Left lung (tissue), 10 donors: ENCODE measurements around the gene ACER3. TPM values are rescaled to one million over a fixed set of nuclear protein-coding genes. Genes with fewer than 3 reads are reported as not detected.
A peak's percentile ranks its signal among the peaks of the same experiment; 100 is the strongest.

Source experiments
- ATAC-seq: fragments of 200-7000 bp; cut with Tn5 transposase; one replicate; pipeline ENCODE4 v1.9.1; 2020; ENCODE audit warnings: moderate library complexity
- DNase-seq, 4 donors: peaks; one replicate each; pipeline ENCODE4 v3.0.0-alpha.2; 2013 to 2020
- H3K27ac ChIP-seq, 2 donors: fragments of 200-600 bp; sonication (generic) in 1 of 2; one replicate each; pipeline versions ENCODE4 v1.5.0 to v1.8.0; 2020 to 2021
- H3K27me3 ChIP-seq, 2 donors: fragments of 200-600 bp; sonication (generic) in 1 of 2; one replicate each; pipeline versions ENCODE4 v1.5.0 to v1.8.0; 2020 to 2021
- H3K36me3 ChIP-seq, 2 donors: fragments of 200-600 bp; sonication (generic) in 1 of 2; one replicate each; pipeline versions ENCODE4 v1.5.0 to v1.8.0; 2020 to 2021
- H3K4me1 ChIP-seq, 2 donors: fragments of 200-600 bp; one replicate each; pipeline ENCODE4 v1.8.0; 2021
- H3K4me3 ChIP-seq, 2 donors: fragments of 200-600 bp; sonication (generic) in 1 of 2; one replicate each; pipeline versions ENCODE4 v1.5.0 to v1.8.0; 2020 to 2021; ENCODE audit warnings: mild to moderate bottlenecking in 1 of 2
- H3K9me3 ChIP-seq, 2 donors: fragments of 200-600 bp; sonication (generic) in 1 of 2; one replicate each; pipeline versions ENCODE4 v1.5.0 to v1.8.0; 2020 to 2021
- CTCF ChIP-seq, 2 donors: fragments of 200-600 bp; sonication (generic) in 1 of 2; IDR thresholded peaks; one replicate each; pipeline versions ENCODE4 v1.5.0 to v1.8.0; 2021; ENCODE audit warnings: antibody characterized with exemption in 2 of 2
- intact Hi-C, 2 donors: fragments of 100-400 bp; cut with DNase I; formaldehyde crosslinking; loops; one replicate each; pipeline versions ENCODE4 v1.11.2 to v1.14.2; 2022
- polyA plus RNA-seq, 6 donors: library from polyadenylated mRNA; unstranded; fragments of 120-200 nt; gene quantifications; one replicate each; pipeline ENCODE4 v1.2.1, GENCODE V29; 2013; ENCODE audit not compliant: insufficient read length in 6 of 6
- total RNA-seq, 2 donors: library from RNA; stranded (reverse); fragmentation: NEBNext Ultra II Directional; extraction: Animal tissue kit (Norgen Biotek cat#: 25700); gene quantifications; one replicate each; pipeline ENCODE4 v1.2.1, GENCODE V29; 2021
- donor health status: DM: no; HTN: yes; CAD: no.
- donor health status: DM: no; HTN: no; CAD: no.

The ACER3 gene
- total and polyA plus RNA-seq, 8 donors: 17.5 to 46.5 (median 24.6) TPM

GRCh38 chr11:76837696-76838677, 22.7 kb upstream of the ACER3 start:
- DNase-seq (no peak), ATAC-seq (no peak)
- Histone ChIP-seq H3K27ac (no peak overlapping the region), H3K4me1 (peaks cover 5 to 50% of the 10 kb centered on the region in 2 donors), H3K4me3 (no peak overlapping the region), H3K36me3 (no peaks in the 10 kb centered on the region), H3K9me3 (no peaks in the 10 kb centered on the region), H3K27me3 (no peaks in the 10 kb centered on the region)
- intact Hi-C loops: no loop called here
- no peak for TF ChIP-seq CTCF (IDR thresholded peaks at IDR 0.05)

GRCh38 chr11:76838678-76839068, 22.0 kb upstream of the ACER3 start:
- intact Hi-C loops: no loop called here
- no peaks in the 10 kb centered on the region for H3K36me3 ChIP-seq
- H3K27me3 ChIP-seq: no peaks in the 10 kb centered on the region
- ATAC-seq: no peak
- TF ChIP-seq CTCF (IDR thresholded peaks at IDR 0.05): no peak
- peaks cover 5 to 50% of the 10 kb centered on the region in 2 donors for H3K4me1 ChIP-seq
- H3K9me3 ChIP-seq: no peaks in the 10 kb centered on the region
- H3K4me3 ChIP-seq: no peak overlapping the region
- H3K27ac ChIP-seq: no peak overlapping the region
- DNase-seq: peak in 1 of 4 donors; percentile 47

GRCh38 chr11:76839311-76839710, 21.4 kb upstream of the ACER3 start:
- peak; percentile 12 for ATAC-seq
- H3K27ac ChIP-seq: peak overlapping the region in 1 of 2 donors; percentile 8
- DNase-seq: no peak

GRCh38 chr11:76841923-76842452, 18.7 kb upstream of the ACER3 start:
- no peak for TF ChIP-seq CTCF (IDR thresholded peaks at IDR 0.05)
- H3K36me3 ChIP-seq: no peaks in the 10 kb centered on the region
- no peak for DNase-seq
- H3K27ac ChIP-seq: no peak overlapping the region
- intact Hi-C loops: no loop called here
- H3K4me1 ChIP-seq: peaks cover 0 to 25% of the 10 kb centered on the region in 2 donors
- ATAC-seq: no peak
- H3K9me3 ChIP-seq: no peaks in the 10 kb centered on the region
- no peak overlapping the region for H3K4me3 ChIP-seq
- H3K27me3 ChIP-seq: no peaks in the 10 kb centered on the region

More at GRCh38 chr11:76839311-76839710, 21.4 kb upstream of the ACER3 start:
- H3K4me1 ChIP-seq: peaks cover 5 to 50% of the 10 kb centered on the region in 2 donors
- no peaks in the 10 kb centered on the region for H3K9me3 ChIP-seq
- no peaks in the 10 kb centered on the region for H3K36me3 ChIP-seq
- H3K27me3 ChIP-seq: no peaks in the 10 kb centered on the region
- H3K4me3 ChIP-seq: no peak overlapping the region
- TF ChIP-seq CTCF (IDR thresholded peaks at IDR 0.05): no peak
- intact Hi-C loops: no loop called here

DNA sequence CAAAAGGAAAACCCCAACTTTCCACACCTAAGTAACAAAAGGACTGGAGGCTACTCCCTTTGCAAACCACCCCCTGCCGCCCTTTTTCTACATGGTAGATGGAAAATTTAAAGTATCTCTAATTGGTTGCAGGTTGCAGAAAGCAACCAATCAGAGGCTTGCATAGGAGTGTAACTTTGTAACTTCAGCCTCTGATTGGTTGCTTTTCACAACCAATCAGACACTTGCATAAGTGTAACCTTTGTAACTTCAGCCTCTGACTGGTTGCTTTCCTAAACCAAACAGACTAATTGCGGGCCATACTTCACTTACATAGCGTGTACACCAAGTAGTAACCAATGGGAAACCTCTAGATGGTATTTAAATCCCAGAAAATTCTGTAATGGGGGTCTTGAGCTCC, 16.8 kb upstream of the ACER3 start:
- Histone ChIP-seq H3K27me3 (no peaks in the 10 kb centered on the region), H3K4me3 (no peak overlapping the region), H3K27ac (no peak overlapping the region), H3K9me3 (no peaks in the 10 kb centered on the region), H3K4me1 (peaks cover 0 to 7% of the 10 kb centered on the region in 2 donors), H3K36me3 (no peaks in the 10 kb centered on the region)
- DNase-seq (no peak), ATAC-seq (no peak)
- TF ChIP-seq CTCF (IDR thresholded peaks at IDR 0.05): no peak
- intact Hi-C loops: no loop called here
